ENCODE measurements around the gene SNIP1. TPM values are rescaled to one million over a fixed set of nuclear protein-coding genes. Genes with fewer than 3 reads are reported as not detected.

SNIP1 gene
- total and polyA plus RNA-seq, 3 experiments from 2014 or later: 6.3 to 25.8 (median 23.4) TPM

- no peaks in the 10 kb centered on the region for H3K27me3 ChIP-seq (ENCODE audit: insufficient read depth, low read length, poor library complexity, severe bottlenecking)
- Mint-ChIP-seq H3K27ac (no peak overlapping the region), H3K4me1 (peaks cover 6 to 22% (median 20%) of the 10 kb centered on the region in 3 donors), H3K9me3 (no peaks in the 10 kb centered on the region), H3K36me3 (peaks cover 4 to 78% (median 20%) of the 10 kb centered on the region in 3 donors), H3K27me3 (no peaks in the 10 kb centered on the region), H3K4me3 (no peak overlapping the region)
- H3K4me3 ChIP-seq (ENCODE audit: low read length): no peak overlapping the region
- DNase-seq: no peak
- POLR2A ChIA-PET: no interaction called here
- H3K4me1 ChIP-seq (ENCODE audit: insufficient read depth, low read length): no peaks in the 10 kb centered on the region
- CTCF ChIA-PET: interaction anchor here (2.2 kb wide), 1 partner anchor 13 kb away, joined by 8 read pairs; the partner anchor contains the start of gene MEAF6
- H3K36me3 ChIP-seq (ENCODE audit: insufficient read depth, low read length): peaks cover 30% of the 10 kb centered on the region
- H3K27ac ChIP-seq (ENCODE audit: low read depth, low read length): no peak overlapping the region
- no peaks in the 10 kb centered on the region for H3K9me3 ChIP-seq (ENCODE audit: low read length)
Measured at GRCh38 chr1:37501661-37502060, 52.4 kb downstream of the SNIP1 start.

DNA sequence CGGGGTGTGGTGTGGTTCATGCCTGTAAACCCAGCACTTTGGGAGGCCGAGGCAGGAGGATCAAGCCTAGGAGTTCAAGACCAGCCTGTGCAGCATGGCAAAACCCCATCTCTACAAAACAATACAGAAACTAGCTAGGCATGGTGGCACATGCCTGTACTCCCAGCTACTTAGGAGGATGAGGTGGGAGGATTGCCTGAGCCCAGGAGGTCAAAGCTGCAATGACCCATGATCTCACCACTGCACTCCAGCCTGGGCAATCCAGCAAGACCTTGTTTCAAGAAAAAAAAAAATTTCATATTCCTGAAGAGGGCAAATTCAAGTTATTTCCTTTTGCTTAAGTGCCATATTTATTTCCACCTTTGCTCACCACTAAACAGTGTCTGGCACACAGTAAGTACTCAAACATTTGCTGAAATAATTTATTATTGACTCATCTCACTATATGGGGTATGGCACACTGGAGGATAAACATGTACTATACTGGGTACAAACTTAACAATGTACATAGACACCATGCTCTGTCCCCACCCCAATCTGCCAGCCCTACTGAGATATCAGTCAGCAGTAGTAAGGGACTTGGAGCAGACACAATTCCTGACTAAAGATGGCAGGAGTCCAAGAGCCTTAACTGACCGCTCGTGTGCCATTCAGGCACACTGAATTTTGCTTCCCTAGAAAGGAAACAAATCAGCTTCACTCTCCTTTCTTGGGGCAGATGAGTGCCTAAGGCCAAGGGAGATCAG, 55.0 kb downstream of the SNIP1 start:
- H3K36me3 ChIP-seq (ENCODE audit: insufficient read depth, low read length): peaks cover 22% of the 10 kb centered on the region
- POLR2A ChIA-PET: interaction anchor here (0.5 kb wide), 1 partner anchor 191 kb away, joined by 6 read pairs; a partner anchor contains a TSS
- H3K27me3 Mint-ChIP-seq: no peaks in the 10 kb centered on the region

DNA sequence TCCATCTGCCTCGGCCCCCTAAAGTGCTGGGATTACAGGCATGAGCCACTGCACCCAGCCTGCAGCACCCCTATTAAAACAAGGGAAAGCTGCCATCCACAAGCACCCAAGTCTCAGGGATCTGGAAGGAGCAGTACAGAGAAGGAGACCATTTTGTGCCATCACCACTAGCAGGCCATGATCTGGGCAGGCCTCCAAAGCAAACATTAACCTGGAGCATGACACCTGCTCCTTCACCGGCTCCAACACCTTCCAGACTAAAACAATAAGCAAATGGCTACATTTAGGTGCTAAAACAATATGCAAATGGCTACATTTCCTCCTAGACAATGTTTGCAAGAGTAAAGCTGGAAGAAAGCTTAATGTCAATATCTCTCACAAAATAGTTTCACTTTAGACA, 56.3 kb downstream of the SNIP1 start:
- POLR2A ChIA-PET: no interaction called here

More for the DNA sequence above, 55.0 kb downstream of the SNIP1 start:
- Histone ChIP-seq H3K27ac (ENCODE audit: low read depth, low read length) (no peak overlapping the region), H3K4me1 (ENCODE audit: insufficient read depth, low read length) (no peaks in the 10 kb centered on the region), H3K9me3 (ENCODE audit: low read length) (no peaks in the 10 kb centered on the region), H3K4me3 (ENCODE audit: low read length) (no peak overlapping the region), H3K27me3 (ENCODE audit: insufficient read depth, low read length, poor library complexity, severe bottlenecking) (no peaks in the 10 kb centered on the region)
- no peak overlapping the region for H3K4me3 Mint-ChIP-seq
- peaks cover 0 to 74% (median 11%) of the 10 kb centered on the region in 3 donors for H3K36me3 Mint-ChIP-seq
- peaks cover 11 to 25% (median 22%) of the 10 kb centered on the region in 3 donors for H3K4me1 Mint-ChIP-seq
- DNase-seq: no peak
- peak overlapping the region in 5 of 8 donors; percentile 14 to 70 (median 56) for H3K27ac Mint-ChIP-seq
- no peaks in the 10 kb centered on the region for H3K9me3 Mint-ChIP-seq
- CTCF ChIA-PET: interaction anchor here (1.3 to 3.8 kb wide), 2 partner anchors 13 to 44 kb away, joined by 4 to 37 read pairs; no protein-coding TSS in a partner anchor

DNA sequence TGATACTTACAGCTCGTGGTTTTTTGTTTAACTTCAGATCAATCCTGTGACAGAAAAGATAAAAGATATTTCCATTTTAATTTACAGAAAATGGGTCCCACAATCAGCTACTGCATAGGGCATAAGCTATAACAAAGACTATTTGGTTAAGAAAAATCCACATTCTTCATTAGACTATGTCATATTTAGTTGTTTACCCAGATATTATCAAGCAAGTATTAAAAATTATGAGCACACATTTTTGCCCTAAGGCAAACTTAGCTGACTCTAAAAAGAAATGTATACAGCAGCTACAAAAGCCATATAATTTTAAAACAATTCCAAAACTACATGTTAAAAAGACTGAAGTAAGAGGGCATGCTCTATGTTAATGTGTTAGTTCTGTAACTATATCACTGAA, 58.2 kb downstream of the SNIP1 start:
- peaks cover 11 to 28% (median 19%) of the 10 kb centered on the region in 3 donors for H3K4me1 Mint-ChIP-seq
- no peak overlapping the region for H3K4me3 Mint-ChIP-seq
- Histone ChIP-seq H3K27ac (ENCODE audit: low read depth, low read length) (no peak overlapping the region), H3K4me1 (ENCODE audit: insufficient read depth, low read length) (no peaks in the 10 kb centered on the region), H3K4me3 (ENCODE audit: low read length) (no peak overlapping the region), H3K36me3 (ENCODE audit: insufficient read depth, low read length) (peaks cover 21% of the 10 kb centered on the region), H3K9me3 (ENCODE audit: low read length) (no peaks in the 10 kb centered on the region), H3K27me3 (ENCODE audit: insufficient read depth, low read length, poor library complexity, severe bottlenecking) (no peaks in the 10 kb centered on the region)
- no peak for DNase-seq
- H3K36me3 Mint-ChIP-seq: peaks cover 8 to 75% (median 18%) of the 10 kb centered on the region in 3 donors
- CTCF ChIA-PET: interaction anchor here (1.0 to 3.8 kb wide), 6 partner anchors 9 to 61 kb away, joined by 3 to 37 read pairs (median 5); partner anchors contain the start of genes MEAF6 and SNIP1
- POLR2A ChIA-PET: no interaction called here
- H3K27ac Mint-ChIP-seq: peak overlapping the region in 4 of 8 donors; percentile 5 to 45 (median 36)
- no peaks in the 10 kb centered on the region for H3K27me3 Mint-ChIP-seq
- no peaks in the 10 kb centered on the region for H3K9me3 Mint-ChIP-seq

More for the DNA sequence above, 56.3 kb downstream of the SNIP1 start:
- peaks cover 30% of the 10 kb centered on the region for H3K36me3 ChIP-seq (ENCODE audit: insufficient read depth, low read length)
- Mint-ChIP-seq H3K27me3 (no peaks in the 10 kb centered on the region), H3K27ac (peak overlapping the region in 1 of 8 donors; percentile 24), H3K36me3 (peaks cover 5 to 77% (median 21%) of the 10 kb centered on the region in 3 donors), H3K9me3 (no peaks in the 10 kb centered on the region), H3K4me3 (no peak overlapping the region), H3K4me1 (peaks cover 11 to 32% (median 22%) of the 10 kb centered on the region in 3 donors)
- H3K4me3 ChIP-seq (ENCODE audit: low read length): no peak overlapping the region
- H3K27me3 ChIP-seq (ENCODE audit: insufficient read depth, low read length, poor library complexity, severe bottlenecking): no peaks in the 10 kb centered on the region
- H3K9me3 ChIP-seq (ENCODE audit: low read length): no peaks in the 10 kb centered on the region
- DNase-seq: no peak
- no peaks in the 10 kb centered on the region for H3K4me1 ChIP-seq (ENCODE audit: insufficient read depth, low read length)
- CTCF ChIA-PET: interaction anchor here (0.8 to 3.8 kb wide), 2 partner anchors 11 to 27 kb away, joined by 3 to 37 read pairs; no protein-coding TSS in a partner anchor
- no peak overlapping the region for H3K27ac ChIP-seq (ENCODE audit: low read depth, low read length)

GRCh38 chr1:37493336-37494098, 60.6 kb downstream of the SNIP1 start:
- no peak for DNase-seq
- H3K9me3 Mint-ChIP-seq: no peaks in the 10 kb centered on the region
- ChIA-PET POLR2A (no interaction called here), CTCF (interaction anchor here (2.5 kb wide), 1 partner anchor 39 kb away, joined by 12 read pairs; no protein-coding TSS in a partner anchor)
- H3K27ac Mint-ChIP-seq: peak overlapping the region in 4 of 8 donors; percentile 25 to 82 (median 51)
- H3K27me3 Mint-ChIP-seq: no peaks in the 10 kb centered on the region
- peaks cover 8 to 68% (median 19%) of the 10 kb centered on the region in 3 donors for H3K36me3 Mint-ChIP-seq
- peaks cover 9 to 18% (median 14%) of the 10 kb centered on the region in 3 donors for H3K4me1 Mint-ChIP-seq
- Histone ChIP-seq H3K9me3 (ENCODE audit: low read length) (no peaks in the 10 kb centered on the region), H3K27ac (ENCODE audit: low read depth, low read length) (no peak overlapping the region), H3K27me3 (ENCODE audit: insufficient read depth, low read length, poor library complexity, severe bottlenecking) (no peaks in the 10 kb centered on the region), H3K4me1 (ENCODE audit: insufficient read depth, low read length) (no peaks in the 10 kb centered on the region), H3K36me3 (ENCODE audit: insufficient read depth, low read length) (peaks cover 13% of the 10 kb centered on the region), H3K4me3 (ENCODE audit: low read length) (no peak overlapping the region)
- H3K4me3 Mint-ChIP-seq: no peak overlapping the region

GRCh38 chr1:37487619-37487984, 66.5 kb downstream of the SNIP1 start:
- no peak for DNase-seq
- POLR2A ChIA-PET: interaction anchor here (2.3 to 4.5 kb wide), 3 partner anchors 9 to 27 kb away, joined by 6 to 45 read pairs (median 26); partner anchors contain the start of genes MEAF6 and ZC3H12A
- Mint-ChIP-seq H3K27ac (peak overlapping the region; percentile 59 to 89 (median 77)), H3K9me3 (no peaks in the 10 kb centered on the region), H3K36me3 (peaks cover 2 to 61% (median 4%) of the 10 kb centered on the region in 3 donors), H3K4me1 (peaks cover 12 to 24% (median 13%) of the 10 kb centered on the region in 3 donors), H3K27me3 (no peaks in the 10 kb centered on the region), H3K4me3 (no peak overlapping the region)
- Histone ChIP-seq H3K4me3 (ENCODE audit: low read length) (no peak overlapping the region), H3K4me1 (ENCODE audit: insufficient read depth, low read length) (peaks cover 8% of the 10 kb centered on the region), H3K27ac (ENCODE audit: low read depth, low read length) (no peak overlapping the region), H3K9me3 (ENCODE audit: low read length) (no peaks in the 10 kb centered on the region), H3K27me3 (ENCODE audit: insufficient read depth, low read length, poor library complexity, severe bottlenecking) (no peaks in the 10 kb centered on the region), H3K36me3 (ENCODE audit: insufficient read depth, low read length) (peaks cover 5% of the 10 kb centered on the region)
- CTCF ChIA-PET: interaction anchor here (0.9 to 9.1 kb wide), 17 partner anchors 9 to 205 kb away, joined by 3 to 246 read pairs (median 10); partner anchors contain the start of genes CDCA8, MEAF6 and ZC3H12A

- Mint-ChIP-seq H3K4me3 (no peak overlapping the region), H3K36me3 (peaks cover 5 to 62% (median 6%) of the 10 kb centered on the region in 3 donors), H3K4me1 (peaks cover 12 to 31% (median 15%) of the 10 kb centered on the region in 3 donors), H3K9me3 (no peaks in the 10 kb centered on the region), H3K27ac (peak overlapping the region; percentile 59 to 95 (median 77)), H3K27me3 (no peaks in the 10 kb centered on the region)
- Histone ChIP-seq H3K27me3 (ENCODE audit: insufficient read depth, low read length, poor library complexity, severe bottlenecking) (no peaks in the 10 kb centered on the region), H3K36me3 (ENCODE audit: insufficient read depth, low read length) (peaks cover 10% of the 10 kb centered on the region), H3K9me3 (ENCODE audit: low read length) (no peaks in the 10 kb centered on the region), H3K4me3 (ENCODE audit: low read length) (no peak overlapping the region), H3K4me1 (ENCODE audit: insufficient read depth, low read length) (peaks cover 8% of the 10 kb centered on the region), H3K27ac (ENCODE audit: low read depth, low read length) (no peak overlapping the region)
- POLR2A ChIA-PET: interaction anchor here (0.5 to 4.5 kb wide), 4 partner anchors 9 to 28 kb away, joined by 3 to 45 read pairs (median 16); partner anchors contain the start of genes MEAF6 and ZC3H12A
- peak; percentile 69 to 83 (median 74) for DNase-seq
- CTCF ChIA-PET: interaction anchor here (0.7 to 9.1 kb wide), 20 partner anchors 10 to 205 kb away, joined by 3 to 246 read pairs (median 8); partner anchors contain the start of genes CDCA8, MEAF6 and ZC3H12A
Measured at GRCh38 chr1:37486680-37487618, 67.1 kb downstream of the SNIP1 start.
